Mesothelial cell of epicardium (in vitro differentiated cells): ENCODE data around the gene ARHGDIG. TPM values are rescaled to one million over a fixed set of nuclear protein-coding genes. Genes with fewer than 3 reads are reported as not detected.

Experiments
- DNase-seq, 2 experiments: peaks; one replicate each; pipeline ENCODE4 v3.0.0; 2021; ENCODE audit warnings: low spot score in 2 of 2; ENCODE audit not compliant: unreplicated experiment in 2 of 2
- H3K27ac Mint-ChIP-seq: 2 replicates; pipeline ENCODE4 v1.8.0; 2021; ENCODE audit warnings: mixed read lengths
- H3K27me3 Mint-ChIP-seq: 2 replicates; pipeline ENCODE4 v1.8.0; 2021; ENCODE audit warnings: low read depth, mixed read lengths
- H3K36me3 Mint-ChIP-seq: 2 replicates; pipeline ENCODE4 v1.8.0; 2021; ENCODE audit warnings: mixed read lengths
- H3K4me1 Mint-ChIP-seq: 2 replicates; pipeline ENCODE4 v1.8.0; 2021; ENCODE audit warnings: mixed read lengths
- H3K4me3 Mint-ChIP-seq: 2 replicates; pipeline ENCODE4 v1.8.0; 2021; ENCODE audit warnings: mild to moderate bottlenecking, moderate library complexity, mixed read lengths
- H3K9me3 Mint-ChIP-seq: 2 replicates; pipeline ENCODE4 v1.8.0; 2021; ENCODE audit warnings: mixed read lengths
- total RNA-seq: library from RNA; stranded (reverse); gene quantifications from 3 replicates; pipeline ENCODE4 v1.2.1, GENCODE V29; 2021
- TF ChIP-seq, protein P1 (sequence below): fragments of 200-600 bp; sonication (generic); IDR thresholded peaks from one replicate; pipeline ENCODE4 v1.5.0; 2021; ENCODE audit warnings: antibody characterized with exemption; ENCODE audit not compliant: unreplicated experiment

ARHGDIG gene
- total RNA-seq, 1 donor from 2014 or later: 3.6 TPM

DNA sequence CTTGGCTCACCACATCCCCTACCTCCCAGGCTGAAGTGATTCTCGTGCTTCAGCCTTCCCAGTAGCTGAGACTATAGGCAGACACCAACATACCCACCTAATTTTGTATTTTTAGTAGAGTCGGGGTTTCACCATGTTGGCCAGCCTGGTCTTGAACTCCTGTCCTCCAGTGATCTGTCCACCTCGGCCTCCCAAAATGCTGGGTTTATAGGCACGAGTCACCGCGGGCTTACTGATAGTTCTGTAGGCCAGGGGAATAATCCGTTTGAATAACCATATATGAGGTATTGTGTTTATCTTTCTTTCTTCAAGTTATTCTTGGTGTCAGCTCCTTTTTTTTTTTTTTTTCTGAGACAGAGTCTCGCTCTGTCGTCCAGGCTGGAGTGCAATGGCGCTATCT is 38.1 kb upstream of the ARHGDIG start:
- Mint-ChIP-seq H3K4me3 (no peak overlapping the region), H3K9me3 (no peaks in the 10 kb centered on the region), H3K4me1 (peaks cover 4% of the 10 kb centered on the region), H3K27ac (no peak overlapping the region), H3K36me3 (peaks cover 7% of the 10 kb centered on the region), H3K27me3 (no peaks in the 10 kb centered on the region)
- no peak for DNase-seq
- TF ChIP-seq, protein P1, sequence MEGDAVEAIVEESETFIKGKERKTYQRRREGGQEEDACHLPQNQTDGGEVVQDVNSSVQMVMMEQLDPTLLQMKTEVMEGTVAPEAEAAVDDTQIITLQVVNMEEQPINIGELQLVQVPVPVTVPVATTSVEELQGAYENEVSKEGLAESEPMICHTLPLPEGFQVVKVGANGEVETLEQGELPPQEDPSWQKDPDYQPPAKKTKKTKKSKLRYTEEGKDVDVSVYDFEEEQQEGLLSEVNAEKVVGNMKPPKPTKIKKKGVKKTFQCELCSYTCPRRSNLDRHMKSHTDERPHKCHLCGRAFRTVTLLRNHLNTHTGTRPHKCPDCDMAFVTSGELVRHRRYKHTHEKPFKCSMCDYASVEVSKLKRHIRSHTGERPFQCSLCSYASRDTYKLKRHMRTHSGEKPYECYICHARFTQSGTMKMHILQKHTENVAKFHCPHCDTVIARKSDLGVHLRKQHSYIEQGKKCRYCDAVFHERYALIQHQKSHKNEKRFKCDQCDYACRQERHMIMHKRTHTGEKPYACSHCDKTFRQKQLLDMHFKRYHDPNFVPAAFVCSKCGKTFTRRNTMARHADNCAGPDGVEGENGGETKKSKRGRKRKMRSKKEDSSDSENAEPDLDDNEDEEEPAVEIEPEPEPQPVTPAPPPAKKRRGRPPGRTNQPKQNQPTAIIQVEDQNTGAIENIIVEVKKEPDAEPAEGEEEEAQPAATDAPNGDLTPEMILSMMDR: no peak

DNA sequence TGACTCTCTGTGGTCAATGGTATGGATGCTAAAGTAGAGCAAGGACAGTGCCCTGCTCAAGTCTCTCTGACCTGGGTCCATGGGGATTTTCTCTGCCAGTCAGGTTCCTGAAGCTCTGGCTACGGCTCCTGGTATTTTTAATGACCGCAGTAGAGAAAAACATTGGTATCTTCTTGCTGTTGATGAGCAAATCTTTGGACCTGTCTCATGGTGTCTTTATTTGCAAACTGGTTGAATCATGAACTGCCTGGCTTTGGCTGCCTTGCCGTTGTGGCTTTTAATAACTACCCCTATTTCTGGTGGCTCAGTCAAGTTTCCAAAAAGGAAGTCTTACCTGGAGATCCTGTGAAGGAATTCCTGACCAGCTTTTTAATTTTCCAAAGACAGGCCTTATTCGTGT is 37.0 kb upstream of the ARHGDIG start:
- peaks cover 4% of the 10 kb centered on the region for H3K4me1 Mint-ChIP-seq
- H3K4me3 Mint-ChIP-seq: no peak overlapping the region
- no peaks in the 10 kb centered on the region for H3K9me3 Mint-ChIP-seq
- TF ChIP-seq, protein P1: no peak
- H3K36me3 Mint-ChIP-seq: peaks cover 5% of the 10 kb centered on the region
- no peak for DNase-seq
- H3K27ac Mint-ChIP-seq: no peak overlapping the region
- no peaks in the 10 kb centered on the region for H3K27me3 Mint-ChIP-seq

- no peak overlapping the region for H3K4me3 Mint-ChIP-seq
- DNase-seq: no peak
- no peaks in the 10 kb centered on the region for H3K9me3 Mint-ChIP-seq
- H3K36me3 Mint-ChIP-seq: peaks cover 5% of the 10 kb centered on the region
- no peaks in the 10 kb centered on the region for H3K27me3 Mint-ChIP-seq
- H3K27ac Mint-ChIP-seq: peak overlapping the region; percentile 61
- H3K4me1 Mint-ChIP-seq: no peaks in the 10 kb centered on the region
- TF ChIP-seq, protein P1: no peak
Observed at GRCh38 chr16:245105-245504, 35.3 kb upstream of the ARHGDIG start.

DNA sequence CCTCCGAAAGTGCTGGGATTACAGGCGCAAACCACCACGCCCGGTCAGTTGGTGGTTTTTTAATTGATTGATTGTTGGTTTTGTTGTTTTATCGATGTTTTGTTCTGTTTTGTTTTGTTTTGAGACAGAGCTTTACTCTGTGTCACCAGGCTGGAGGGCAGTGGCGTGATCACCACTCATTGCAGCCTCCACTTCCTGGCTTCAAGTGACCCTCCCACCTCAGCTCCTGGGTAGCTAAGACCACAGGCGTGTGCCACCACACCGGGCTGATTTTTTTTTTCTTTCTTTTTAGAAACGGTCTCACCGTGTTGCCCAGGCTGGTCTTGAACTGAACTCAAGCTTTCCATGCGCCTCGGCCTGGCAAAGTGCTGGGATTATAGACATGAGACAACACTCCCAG is 33.4 kb upstream of the ARHGDIG start:
- Mint-ChIP-seq H3K4me1 (no peaks in the 10 kb centered on the region), H3K36me3 (peaks cover 12% of the 10 kb centered on the region), H3K27me3 (no peaks in the 10 kb centered on the region), H3K27ac (no peak overlapping the region), H3K9me3 (no peaks in the 10 kb centered on the region), H3K4me3 (no peak overlapping the region)
- no peak for DNase-seq
- TF ChIP-seq, protein P1: no peak

- H3K4me3 Mint-ChIP-seq: no peak overlapping the region
- peaks cover 13% of the 10 kb centered on the region for H3K36me3 Mint-ChIP-seq
- H3K9me3 Mint-ChIP-seq: no peaks in the 10 kb centered on the region
- H3K27ac Mint-ChIP-seq: no peak overlapping the region
- H3K27me3 Mint-ChIP-seq: no peaks in the 10 kb centered on the region
- H3K4me1 Mint-ChIP-seq: peaks cover 8% of the 10 kb centered on the region
- TF ChIP-seq, protein P1: no peak
- DNase-seq: no peak
Observed at GRCh38 chr16:249431-249830, 31.0 kb upstream of the ARHGDIG start.
